Astrocyte (in vitro differentiated cells and primary cell): ENCODE data around the gene MYH9. TPM values are rescaled to one million over a fixed set of nuclear protein-coding genes. Genes with fewer than 3 reads are reported as not detected.

ENCODE experiments used
- DNase-seq: peaks from one replicate; pipeline ENCODE4 v3.0.0-alpha.2; 2010; ENCODE audit warnings: low read depth
- FAIRE-seq: peaks from 2 replicates; lab custom pipeline; 2011; peaks lifted over from hg19 to GRCh38; lab: Jason Lieb, UNC
- H2AFZ ChIP-seq: 2 replicates; pipeline ENCODE4 v1.6.0; 2012; ENCODE audit warnings: low read depth, low read length, inconsistent platforms
- H3K27ac ChIP-seq: 2 replicates; pipeline ENCODE4 v1.5.1; 2011; ENCODE audit warnings: low read depth, low read length, inconsistent platforms
- H3K27me3 ChIP-seq: 2 replicates; pipeline ENCODE4 v1.6.0; 2011; ENCODE audit warnings: low read length, inconsistent platforms; ENCODE audit not compliant: insufficient read depth
- H3K36me3 ChIP-seq: 2 replicates; pipeline ENCODE4 v1.5.1; 2011; ENCODE audit warnings: low read length, inconsistent platforms; ENCODE audit not compliant: insufficient read depth
- H3K4me1 ChIP-seq: 2 replicates; pipeline ENCODE4 v1.5.1; 2011; ENCODE audit warnings: low read length, inconsistent platforms; ENCODE audit not compliant: insufficient read depth
- H3K4me2 ChIP-seq: 2 replicates; pipeline ENCODE4 v1.6.0; 2012; ENCODE audit warnings: low read length, inconsistent platforms
- H3K4me3 ChIP-seq: 2 replicates; pipeline ENCODE4 v1.5.1; 2011; ENCODE audit warnings: low read depth, mild to moderate bottlenecking, low read length, inconsistent platforms; ENCODE audit not compliant: insufficient read depth
- H3K79me2 ChIP-seq: 2 replicates; pipeline ENCODE4 v1.6.0; 2012; ENCODE audit warnings: mild to moderate bottlenecking, low read length, inconsistent platforms; ENCODE audit not compliant: insufficient read depth
- H3K9ac ChIP-seq: 2 replicates; pipeline ENCODE4 v1.6.0; 2012; ENCODE audit warnings: mild to moderate bottlenecking, low read length, inconsistent platforms
- H3K9me3 ChIP-seq: 2 replicates; pipeline ENCODE4 v1.5.1; 2012; ENCODE audit warnings: low read depth, mild to moderate bottlenecking, low read length, inconsistent platforms; ENCODE audit not compliant: insufficient read depth
- H4K20me1 ChIP-seq: 2 replicates; pipeline ENCODE4 v1.6.0; 2012; ENCODE audit warnings: low read length, inconsistent platforms; ENCODE audit not compliant: insufficient read depth
- H3K27ac Mint-ChIP-seq: one replicate; pipeline ENCODE4 v1.8.0; 2021; ENCODE audit warnings: mild to moderate bottlenecking, mixed read lengths; ENCODE audit not compliant: unreplicated experiment
- H3K27me3 Mint-ChIP-seq: one replicate; pipeline ENCODE4 v1.8.0; 2021; ENCODE audit warnings: low read depth, mixed read lengths; ENCODE audit not compliant: unreplicated experiment
- H3K36me3 Mint-ChIP-seq: one replicate; pipeline ENCODE4 v1.8.0; 2021; ENCODE audit warnings: low read depth, mixed read lengths; ENCODE audit not compliant: unreplicated experiment
- H3K4me1 Mint-ChIP-seq: one replicate; pipeline ENCODE4 v1.8.0; 2021; ENCODE audit warnings: low read depth, mixed read lengths; ENCODE audit not compliant: unreplicated experiment
- H3K4me3 Mint-ChIP-seq: one replicate; pipeline ENCODE4 v1.8.0; 2021; ENCODE audit warnings: mild to moderate bottlenecking, moderate library complexity, mixed read lengths; ENCODE audit not compliant: unreplicated experiment
- H3K9me3 Mint-ChIP-seq: one replicate; pipeline ENCODE4 v1.8.0; 2021; ENCODE audit warnings: mild to moderate bottlenecking, mixed read lengths; ENCODE audit not compliant: unreplicated experiment
- EZH2 ChIP-seq: IDR thresholded peaks from 2 replicates; pipeline ENCODE4 v1.6.1; 2012; ENCODE audit warnings: mild to moderate bottlenecking, low read length, inconsistent platforms; ENCODE audit not compliant: insufficient read depth
- total RNA-seq: library from RNA; stranded (reverse); gene quantifications from 2 replicates; pipeline ENCODE4 v1.2.1, GENCODE V29; 2021
- TF ChIP-seq, protein P1 (sequence below): IDR thresholded peaks from 2 replicates; pipeline ENCODE4 v1.5.1; 2011; ENCODE audit warnings: low read depth, mild to moderate bottlenecking, inconsistent platforms, low read length, moderate library complexity; ENCODE audit not compliant: insufficient read depth

The MYH9 gene
- total RNA-seq, 1 donor from 2014 or later, result 2,278 TPM

DNA sequence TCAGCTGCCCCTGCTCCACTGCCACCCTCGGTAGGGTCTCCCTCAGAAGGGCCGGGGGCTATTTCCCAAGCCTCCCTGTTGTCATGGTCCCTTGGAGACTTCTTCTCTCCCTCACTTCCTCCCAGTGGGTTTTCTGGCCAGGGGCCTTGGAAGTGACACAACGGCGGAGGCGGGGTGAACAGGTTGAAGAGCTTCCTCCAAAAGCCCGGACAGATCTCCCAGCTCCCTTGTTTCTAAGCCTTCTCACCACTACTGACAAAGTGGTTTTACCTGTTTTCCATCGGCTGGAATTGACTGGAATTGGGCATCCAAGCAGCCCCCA, 14.5 kb downstream of the MYH9 start:
- H3K27me3 ChIP-seq, result no peaks in the 10 kb centered on the region
- H3K27ac ChIP-seq, result peak overlapping the region; percentile 40
- Mint-ChIP-seq H3K4me3 (peak overlapping the region; percentile 60), H3K4me1 (peaks cover 83% of the 10 kb centered on the region), H3K36me3 (peaks cover 28% of the 10 kb centered on the region), H3K27me3 (no peaks in the 10 kb centered on the region), H3K27ac (peak overlapping the region; percentile 83), H3K9me3 (no peaks in the 10 kb centered on the region)
- H4K20me1 ChIP-seq, result peaks cover 100% of the 10 kb centered on the region
- no peak for FAIRE-seq
- peaks cover 31% of the 10 kb centered on the region for H3K36me3 ChIP-seq
- no peak overlapping the region for H2AFZ ChIP-seq
- no peak for DNase-seq
- peaks cover 100% of the 10 kb centered on the region for H3K79me2 ChIP-seq
- TF ChIP-seq, protein P1, sequence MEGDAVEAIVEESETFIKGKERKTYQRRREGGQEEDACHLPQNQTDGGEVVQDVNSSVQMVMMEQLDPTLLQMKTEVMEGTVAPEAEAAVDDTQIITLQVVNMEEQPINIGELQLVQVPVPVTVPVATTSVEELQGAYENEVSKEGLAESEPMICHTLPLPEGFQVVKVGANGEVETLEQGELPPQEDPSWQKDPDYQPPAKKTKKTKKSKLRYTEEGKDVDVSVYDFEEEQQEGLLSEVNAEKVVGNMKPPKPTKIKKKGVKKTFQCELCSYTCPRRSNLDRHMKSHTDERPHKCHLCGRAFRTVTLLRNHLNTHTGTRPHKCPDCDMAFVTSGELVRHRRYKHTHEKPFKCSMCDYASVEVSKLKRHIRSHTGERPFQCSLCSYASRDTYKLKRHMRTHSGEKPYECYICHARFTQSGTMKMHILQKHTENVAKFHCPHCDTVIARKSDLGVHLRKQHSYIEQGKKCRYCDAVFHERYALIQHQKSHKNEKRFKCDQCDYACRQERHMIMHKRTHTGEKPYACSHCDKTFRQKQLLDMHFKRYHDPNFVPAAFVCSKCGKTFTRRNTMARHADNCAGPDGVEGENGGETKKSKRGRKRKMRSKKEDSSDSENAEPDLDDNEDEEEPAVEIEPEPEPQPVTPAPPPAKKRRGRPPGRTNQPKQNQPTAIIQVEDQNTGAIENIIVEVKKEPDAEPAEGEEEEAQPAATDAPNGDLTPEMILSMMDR, result no peak
- TF ChIP-seq EZH2, result no peak
- no peak overlapping the region for H3K4me3 ChIP-seq
- H3K4me1 ChIP-seq, result peaks cover 87% of the 10 kb centered on the region
- H3K9ac ChIP-seq, result peak overlapping the region; percentile 47
- no peaks in the 10 kb centered on the region for H3K9me3 ChIP-seq
- peak overlapping the region; percentile 60 for H3K4me2 ChIP-seq

DNA sequence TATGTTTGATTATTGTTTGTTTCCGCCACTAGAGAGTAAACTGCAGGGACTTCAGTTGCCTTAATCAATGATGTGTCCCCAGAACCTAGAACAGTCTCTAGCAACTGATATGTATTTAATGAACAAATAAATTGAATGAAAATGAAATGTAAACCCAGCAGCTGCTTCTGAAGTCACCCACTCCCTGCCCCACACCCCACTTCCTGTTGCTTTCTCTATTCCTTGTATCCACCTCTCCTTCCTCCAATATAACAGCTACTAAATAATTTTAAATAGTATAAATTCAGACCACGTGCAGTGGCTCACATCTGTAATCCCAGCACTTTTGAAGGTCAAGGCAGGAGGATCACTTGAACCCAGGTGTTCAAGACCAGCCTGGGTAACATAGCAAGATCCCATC, 15.8 kb downstream of the MYH9 start:
- peak overlapping the region; percentile 84 for H3K27ac Mint-ChIP-seq
- H3K36me3 Mint-ChIP-seq, result peaks cover 18% of the 10 kb centered on the region
- no peaks in the 10 kb centered on the region for H3K9me3 ChIP-seq
- no peak overlapping the region for H3K9ac ChIP-seq
- peak overlapping the region; percentile 77 for H3K4me2 ChIP-seq
- H2AFZ ChIP-seq, result no peak overlapping the region
- peaks cover 31% of the 10 kb centered on the region for H3K36me3 ChIP-seq
- no peak for DNase-seq
- no peak overlapping the region for H3K4me3 ChIP-seq
- H3K9me3 Mint-ChIP-seq, result no peaks in the 10 kb centered on the region
- H3K4me1 Mint-ChIP-seq, result peaks cover 84% of the 10 kb centered on the region
- peak overlapping the region; percentile 40 for H3K27ac ChIP-seq
- TF ChIP-seq, protein P1, result no peak
- peaks cover 91% of the 10 kb centered on the region for H3K4me1 ChIP-seq
- H3K4me3 Mint-ChIP-seq, result peak overlapping the region; percentile 31
- peaks cover 100% of the 10 kb centered on the region for H4K20me1 ChIP-seq
- peaks cover 100% of the 10 kb centered on the region for H3K79me2 ChIP-seq
- H3K27me3 ChIP-seq, result no peaks in the 10 kb centered on the region
- no peaks in the 10 kb centered on the region for H3K27me3 Mint-ChIP-seq
- FAIRE-seq, result no peak

- H3K27me3 Mint-ChIP-seq, result no peaks in the 10 kb centered on the region
- Histone ChIP-seq H3K9ac (peak overlapping the region; percentile 64), H3K9me3 (no peaks in the 10 kb centered on the region), H3K4me2 (peak overlapping the region; percentile 77), H3K27ac (peak overlapping the region; percentile 70), H4K20me1 (peaks cover 100% of the 10 kb centered on the region), H2AFZ (no peak overlapping the region), H3K36me3 (peaks cover 31% of the 10 kb centered on the region), H3K4me3 (peak overlapping the region; percentile 6), H3K27me3 (no peaks in the 10 kb centered on the region), H3K4me1 (peaks cover 99% of the 10 kb centered on the region), H3K79me2 (peaks cover 100% of the 10 kb centered on the region)
- H3K9me3 Mint-ChIP-seq, result no peaks in the 10 kb centered on the region
- H3K4me3 Mint-ChIP-seq, result peak overlapping the region; percentile 80
- DNase-seq (no peak), FAIRE-seq (no peak)
- H3K27ac Mint-ChIP-seq, result peak overlapping the region; percentile 84
- peaks cover 90% of the 10 kb centered on the region for H3K4me1 Mint-ChIP-seq
- TF ChIP-seq EZH2, result no peak
- TF ChIP-seq, protein P1, result no peak
- H3K36me3 Mint-ChIP-seq, result peaks cover 17% of the 10 kb centered on the region
These were observed 17.6 kb downstream of the MYH9 start for GRCh38 chr22:36369922-36370791.
